CD4-positive, alpha-beta T cell treated with Interleukin-17A for 4 hours (primary cell): ENCODE measurements around the gene PALLD.

Source experiments
- DNase-seq: peaks from one replicate; pipeline ENCODE4 v3.0.0-alpha.2; 2020; ENCODE audit warnings: mixed read lengths

PALLD gene

DNA sequence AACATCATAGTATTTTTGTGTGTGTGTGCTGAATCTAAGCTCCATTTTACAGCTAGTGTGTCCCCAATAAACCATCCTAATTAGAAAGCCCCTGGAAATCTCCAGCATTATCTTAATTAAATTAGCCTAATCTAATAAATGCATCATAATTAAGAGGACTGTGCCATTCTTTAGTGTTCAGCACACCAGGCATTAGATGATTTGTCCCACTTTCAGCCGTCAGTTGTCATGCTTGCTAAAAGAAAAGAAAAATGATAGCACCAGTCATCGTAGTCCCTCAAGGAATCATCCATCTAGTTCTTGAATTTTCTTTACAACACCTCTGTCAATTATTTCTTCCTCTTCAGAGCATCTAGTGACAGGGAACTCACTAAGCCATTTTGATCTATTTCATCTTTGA lies 155.9 kb downstream of the PALLD start:
- no peak for DNase-seq

DNA sequence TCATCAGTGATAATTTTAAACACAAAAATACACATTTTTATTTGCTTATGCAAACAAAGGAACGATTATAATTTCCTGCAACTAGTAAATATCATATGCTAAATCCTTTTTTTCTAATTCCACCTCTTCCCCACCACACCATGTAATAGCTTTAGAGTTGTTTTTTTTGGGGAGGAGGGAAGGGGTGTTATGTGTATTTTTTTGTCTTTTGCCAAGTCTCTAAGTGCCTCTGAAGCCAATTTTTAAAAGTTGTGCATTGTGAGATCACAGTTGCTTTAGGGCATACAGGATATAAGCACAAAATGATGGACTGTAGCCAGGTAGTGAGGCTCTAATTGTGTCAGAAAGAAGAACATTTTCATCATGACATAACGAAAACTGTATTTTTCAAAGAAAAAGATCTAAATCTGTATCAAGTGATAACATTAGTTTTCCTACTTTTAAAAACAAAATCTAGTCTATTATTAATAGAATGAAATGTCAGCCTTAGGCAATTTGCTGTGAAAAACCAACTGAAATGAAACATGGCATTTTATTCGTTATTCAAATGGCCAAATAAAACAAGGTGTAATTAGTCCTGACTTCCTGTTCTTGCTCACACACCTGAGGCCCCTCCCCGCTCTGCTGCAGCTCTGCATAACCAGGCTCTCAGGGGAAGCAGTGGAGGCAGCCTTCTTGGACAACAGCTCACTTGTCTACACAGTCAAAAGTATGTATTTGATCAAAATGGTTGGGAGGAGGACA lies 157.4 kb downstream of the PALLD start:
- DNase-seq, result no peak

- DNase-seq, result no peak
Observed at GRCh38 chr4:168654848-168655174, 158.0 kb downstream of the PALLD start.

DNA sequence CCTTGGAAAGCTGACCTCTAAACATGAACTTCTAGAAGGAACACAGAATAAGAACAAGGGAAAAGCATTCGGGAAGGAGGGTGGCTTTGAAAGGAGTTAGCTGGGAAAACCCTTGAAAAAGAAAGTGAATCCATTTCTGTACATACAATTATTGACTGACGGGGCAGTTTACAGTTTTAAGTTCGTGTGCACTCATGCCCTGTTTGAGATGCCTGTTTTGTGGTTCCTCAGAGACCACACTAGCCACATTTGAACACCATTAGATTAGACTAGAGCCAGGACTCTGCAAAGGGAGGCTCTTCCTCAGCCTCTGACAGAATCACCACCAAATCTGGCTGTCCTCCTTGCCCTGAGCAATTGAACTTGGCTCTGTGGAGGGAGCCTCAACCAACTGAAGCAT lies 158.3 kb downstream of the PALLD start:
- DNase-seq, result no peak

GRCh38 chr4:168656055-168656660 lies 159.3 kb downstream of the PALLD start:
- DNase-seq, result no peak

DNA sequence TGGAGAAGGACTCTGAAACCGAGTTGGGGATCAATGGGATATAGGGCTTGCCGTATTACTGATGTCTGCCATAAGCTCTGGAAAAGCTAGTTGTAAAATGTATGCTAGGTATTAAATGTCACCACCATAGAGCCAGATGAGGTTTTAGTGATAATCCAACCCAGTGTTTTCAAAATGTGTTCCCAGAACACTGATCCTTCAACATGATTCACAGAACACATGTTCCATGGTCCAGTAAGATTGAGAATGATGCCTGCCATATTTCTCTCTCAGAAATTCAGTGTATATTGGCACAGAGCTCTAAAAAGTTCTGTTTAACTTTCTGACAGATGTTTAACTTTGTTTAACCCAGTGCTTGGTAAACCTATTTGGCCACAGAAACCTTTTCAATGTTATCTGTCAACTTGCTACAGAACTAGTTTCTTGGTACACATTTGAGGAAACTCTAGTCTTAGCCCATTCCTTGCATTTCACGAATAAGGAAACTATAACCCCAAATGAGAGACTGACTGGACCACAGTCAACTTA lies 160.2 kb downstream of the PALLD start:
- no peak for DNase-seq

- DNase-seq, result no peak
Observed at GRCh38 chr4:168658751-168659150, 161.9 kb downstream of the PALLD start.

- no peak for DNase-seq
Observed at GRCh38 chr4:168659741-168660465, 163.1 kb downstream of the PALLD start.

DNA sequence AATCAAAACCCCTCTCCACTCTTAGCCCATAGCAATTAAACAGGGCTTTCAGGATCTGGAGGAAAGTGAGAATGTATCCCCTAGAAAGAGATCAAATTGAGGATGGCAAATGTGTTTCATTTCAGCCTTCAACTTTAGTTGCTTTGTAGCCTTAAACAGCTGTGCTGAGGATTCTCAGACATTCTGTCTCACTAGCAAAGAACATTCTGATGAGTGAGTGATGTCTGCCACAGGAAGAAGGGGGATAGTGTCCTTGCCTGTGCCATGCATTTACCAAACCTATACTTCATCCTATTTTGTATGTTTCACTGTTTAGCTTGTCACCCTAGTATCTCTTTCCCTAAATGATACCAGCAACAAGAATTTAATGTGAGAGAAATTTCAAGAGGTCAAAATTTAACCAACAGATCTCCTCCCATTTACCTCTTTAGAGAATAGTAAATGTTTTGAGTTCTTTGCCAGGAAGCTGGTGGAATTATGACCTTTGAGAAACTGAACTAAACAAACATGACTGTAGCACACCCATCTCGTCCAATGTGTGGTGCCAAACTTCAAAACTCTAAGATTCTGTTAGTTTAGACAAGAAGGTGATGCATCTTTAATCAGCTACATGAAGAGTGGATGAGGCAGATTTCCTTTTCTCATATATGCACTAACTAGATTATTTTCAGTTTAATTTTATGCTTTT lies 165.6 kb downstream of the PALLD start:
- no peak for DNase-seq

DNA sequence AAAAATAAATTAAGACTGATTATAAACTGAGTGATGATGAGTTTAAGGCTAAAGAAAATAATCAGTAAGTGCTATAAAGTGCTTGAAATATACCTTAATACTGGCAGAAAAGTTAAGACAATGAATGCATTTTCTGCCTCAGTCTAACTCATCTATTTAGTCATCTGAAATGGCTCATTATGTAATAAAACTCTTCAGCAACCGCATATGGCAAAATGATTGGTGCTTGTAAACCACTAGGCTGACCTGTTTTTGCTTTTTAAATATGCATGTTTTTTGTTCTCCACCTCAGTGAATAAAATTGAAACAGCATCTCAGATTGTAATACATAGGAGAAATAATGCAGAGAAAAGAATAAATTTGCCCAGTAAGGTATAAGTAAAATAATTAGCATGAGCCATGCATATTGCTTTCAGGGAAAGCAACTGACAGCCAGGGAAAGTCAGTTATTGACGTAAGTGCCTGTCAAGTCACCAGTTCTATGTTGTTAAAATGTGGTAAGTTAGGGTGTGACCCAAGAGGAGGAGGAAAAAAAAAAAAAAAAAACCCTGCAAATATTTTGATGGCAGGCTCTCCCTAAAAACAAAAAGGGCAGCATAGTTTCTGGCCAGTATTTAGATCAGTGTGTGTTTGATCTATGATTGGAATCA lies 167.5 kb downstream of the PALLD start:
- no peak for DNase-seq

DNA sequence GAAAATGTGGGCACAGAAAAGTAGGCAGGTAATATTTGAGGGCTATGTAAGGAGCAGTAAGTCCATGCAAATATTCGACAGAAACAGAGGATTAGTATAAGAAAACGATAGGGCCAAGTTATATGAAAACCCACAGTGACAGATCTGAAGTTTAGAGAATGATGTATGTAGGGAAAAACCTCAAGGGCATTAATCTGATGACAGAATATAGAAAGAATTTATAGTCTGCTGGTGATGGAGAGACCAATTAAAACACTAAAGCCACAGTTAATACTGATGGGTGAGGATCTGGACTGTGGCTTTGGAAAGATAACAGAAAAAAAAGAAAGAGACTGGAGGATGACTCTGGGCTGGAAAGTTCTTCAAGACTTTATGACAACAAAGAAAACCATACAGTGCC lies 169.7 kb downstream of the PALLD start:
- no peak for DNase-seq

GRCh38 chr4:168667376-168667775 lies 170.5 kb downstream of the PALLD start:
- no peak for DNase-seq

- no peak for DNase-seq
Observed at GRCh38 chr4:168667921-168668320, 171.1 kb downstream of the PALLD start.

DNA sequence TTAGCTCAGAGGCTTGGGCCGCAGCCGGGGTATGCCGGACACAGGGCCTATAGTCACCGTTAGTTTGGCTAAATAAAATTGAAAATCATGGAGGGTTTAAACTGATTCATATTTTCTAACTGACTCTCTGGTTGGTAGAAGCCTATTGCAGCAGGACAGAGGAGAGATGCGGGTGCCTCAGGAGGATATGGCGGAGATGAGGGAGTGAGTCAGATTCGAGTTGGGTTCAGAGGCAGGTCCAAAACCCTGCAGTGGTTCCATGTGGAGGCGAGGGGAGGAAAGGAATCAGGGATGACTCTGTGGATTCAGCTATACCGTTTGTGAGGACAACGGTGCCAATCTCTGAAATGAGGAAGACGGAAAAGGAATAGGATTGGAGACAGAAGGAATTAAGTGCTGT lies 176.6 kb downstream of the PALLD start:
- no peak for DNase-seq

GRCh38 chr4:168674077-168674747 lies 177.4 kb downstream of the PALLD start:
- no peak for DNase-seq

DNA sequence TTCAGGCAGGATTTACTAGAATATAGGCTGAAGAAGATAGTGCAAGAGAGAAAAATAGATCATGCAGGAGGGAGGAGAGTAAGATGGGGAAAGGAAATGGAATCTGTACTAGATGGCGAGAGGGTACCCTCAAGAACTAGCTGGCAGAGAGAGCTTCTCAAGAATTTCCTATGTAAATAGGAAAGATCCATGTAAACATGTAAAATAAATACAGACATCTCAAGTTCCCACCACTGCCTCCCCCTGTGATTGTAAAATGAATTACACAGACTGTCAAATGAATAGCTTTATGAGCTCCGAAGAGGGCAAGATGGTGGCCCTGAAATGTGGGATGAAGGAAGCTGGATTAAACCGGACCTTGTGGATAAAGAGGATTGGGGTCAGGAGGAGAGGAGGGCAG lies 178.0 kb downstream of the PALLD start:
- no peak for DNase-seq

- no peak for DNase-seq
Observed at GRCh38 chr4:168677063-168677462, 180.2 kb downstream of the PALLD start.

DNA sequence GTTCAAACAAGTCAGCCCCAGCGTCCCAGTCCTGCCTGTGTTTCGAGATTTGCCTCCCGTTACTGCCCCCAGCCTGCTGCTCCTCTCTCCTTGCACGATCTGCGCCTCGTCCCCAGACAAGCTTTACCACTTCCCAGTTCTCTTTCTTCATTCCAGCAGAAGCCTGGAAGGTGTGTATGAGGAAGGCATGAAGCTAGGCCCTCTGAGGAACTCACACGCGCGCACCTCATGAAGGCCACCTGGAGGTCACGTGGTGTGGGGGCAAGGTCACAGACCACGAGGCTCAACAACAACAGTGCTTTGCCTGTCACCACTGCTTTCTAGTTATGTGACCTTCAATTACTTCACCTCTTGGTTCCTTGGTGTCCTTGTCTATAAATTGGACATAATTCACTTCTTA lies 181.0 kb downstream of the PALLD start:
- DNase-seq, result no peak

DNA sequence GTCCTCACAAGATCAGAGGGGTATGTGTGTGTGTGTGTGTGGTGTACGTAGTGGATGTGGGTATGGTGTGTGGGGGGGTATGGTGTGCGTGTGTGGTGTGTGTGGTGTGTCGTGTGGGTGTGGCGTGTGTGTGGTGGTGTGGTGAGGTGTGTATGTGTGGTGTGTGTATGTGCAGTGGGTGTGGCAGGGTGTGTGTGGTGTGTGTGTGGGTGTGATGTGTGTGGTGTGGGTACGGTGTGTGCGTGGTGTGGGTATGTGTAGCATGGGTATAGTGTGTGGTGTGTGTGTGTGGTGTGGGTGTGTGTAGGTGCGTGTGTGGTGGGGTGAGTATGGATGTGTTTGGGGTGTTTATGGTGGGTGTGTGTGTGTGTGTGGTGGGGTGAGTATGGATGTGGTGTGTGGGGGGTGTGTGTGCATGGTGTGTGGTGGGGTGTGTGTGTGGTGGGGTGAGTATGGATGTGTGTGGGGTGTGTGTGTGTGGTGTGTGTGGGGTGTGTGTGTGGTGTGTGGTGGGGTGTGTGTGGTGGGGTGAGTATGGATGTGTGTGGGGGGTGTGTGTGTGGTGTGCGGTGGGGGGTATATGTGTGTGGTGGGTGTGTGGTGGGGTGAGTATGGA lies 182.0 kb downstream of the PALLD start:
- no peak for DNase-seq

- no peak for DNase-seq
Observed at GRCh38 chr4:168679397-168679796, 182.5 kb downstream of the PALLD start.

DNA sequence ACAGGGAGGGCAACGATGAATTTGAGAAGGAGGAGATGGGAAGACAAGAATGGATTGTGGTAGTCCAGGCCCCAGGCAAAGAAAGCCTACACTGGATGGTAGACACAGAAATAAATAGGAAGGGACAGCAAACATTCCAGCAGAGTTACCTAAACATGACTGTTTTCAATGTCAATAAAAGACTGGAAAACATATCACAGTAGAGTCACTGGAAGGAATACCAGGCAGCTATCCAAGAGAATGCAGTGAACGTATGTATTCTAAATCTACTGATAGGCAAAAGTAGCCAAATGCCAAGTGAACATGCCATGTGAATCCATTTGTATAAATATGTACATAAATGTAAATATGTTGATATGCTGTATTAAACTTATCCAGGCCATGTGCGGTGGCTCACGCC lies 183.0 kb downstream of the PALLD start:
- DNase-seq, result no peak
